SK-N-MC (cell line): ENCODE data around the gene HTR1A.

Experiments used
- DNase-seq: peaks from one replicate; pipeline ENCODE4 v3.0.0-alpha.2; 2011; ENCODE audit warnings: low read depth, low spot score
- H3K27ac ChIP-seq: fragments of 200-600 bp; sonication (generic); 2 replicates; pipeline ENCODE4 v1.5.1; 2016; ENCODE audit warnings: mixed run types
- H3K36me3 ChIP-seq: fragments of 200-600 bp; sonication (generic); 2 replicates; pipeline ENCODE4 v1.6.1; 2017; ENCODE audit warnings: antibody characterized with exemption, low read length, mixed read lengths; ENCODE audit not compliant: insufficient read depth
- H3K4me3 ChIP-seq: fragments of 200-600 bp; sonication (generic); 2 replicates; pipeline ENCODE4 v1.5.1; 2016
- H3K9ac ChIP-seq: fragments of 200-600 bp; sonication (generic); 2 replicates; pipeline ENCODE4 v1.8.0; 2017; ENCODE audit warnings: mixed run types, mixed read lengths; ENCODE audit not compliant: insufficient read length
- H3K9me3 ChIP-seq: fragments of 200-600 bp; sonication (generic); 2 replicates; pipeline ENCODE4 v1.6.1; 2017; ENCODE audit warnings: low read depth, mild to moderate bottlenecking, antibody characterized with exemption, low read length, moderate library complexity, mixed read lengths
- EZH2 ChIP-seq: fragments of 200-600 bp; sonication (generic); IDR thresholded peaks from one replicate; pipeline ENCODE4 v1.6.1; 2017; ENCODE audit warnings: antibody characterized with exemption
- FOXP2 ChIP-seq: optimal IDR thresholded peaks from 2 replicates; pipeline ENCODE3; 2011; ENCODE audit warnings: mild to moderate bottlenecking, moderate library complexity; ENCODE audit not compliant: insufficient read depth; ENCODE audit errors: extremely low read length, control extremely low read depth
- POLR2AphosphoS5 ChIP-seq: IDR thresholded peaks from 2 replicates; pipeline ENCODE4 v1.6.1; 2012; ENCODE audit warnings: mild to moderate bottlenecking, low read depth, low read length, borderline replicate concordance

The HTR1A gene

GRCh38 chr5:63962279-63962678 lies at the start of gene HTR1A:
Gene HTR1A, minus strand, starts transcription at chr5:63962445. Its CDS starts 726 bp downstream, at chr5:63961719.
- Histone ChIP-seq H3K36me3 (no peaks in the 10 kb centered on the region), H3K9ac (no peak within 1 kb of the TSS), H3K9me3 (no peaks in the 10 kb centered on the region), H3K4me3 (no peak within 1 kb of the TSS), H3K27ac (no peak within 1 kb of the TSS)
- DNase-seq, result no peak
- no peak for TF ChIP-seq EZH2
- no peak for TF ChIP-seq POLR2AphosphoS5
- no peak for TF ChIP-seq FOXP2

- Histone ChIP-seq H3K9ac (no peak overlapping the region), H3K27ac (no peak overlapping the region), H3K4me3 (no peak overlapping the region), H3K36me3 (no peaks in the 10 kb centered on the region), H3K9me3 (no peaks in the 10 kb centered on the region)
- TF ChIP-seq POLR2AphosphoS5 (no peak), FOXP2 (no peak), EZH2 (no peak)
- no peak for DNase-seq
Observed at GRCh38 chr5:64003966-64004365, 41.7 kb upstream of the HTR1A start.

- Histone ChIP-seq H3K36me3 (no peaks in the 10 kb centered on the region), H3K4me3 (no peak overlapping the region), H3K9ac (no peak overlapping the region), H3K27ac (no peak overlapping the region), H3K9me3 (no peaks in the 10 kb centered on the region)
- TF ChIP-seq EZH2 (no peak), FOXP2 (no peak), POLR2AphosphoS5 (no peak)
- no peak for DNase-seq
Observed at GRCh38 chr5:64000096-64000495, 37.9 kb upstream of the HTR1A start.

- H3K9me3 ChIP-seq, result no peaks in the 10 kb centered on the region
Observed at GRCh38 chr5:63987053-63987452, 24.8 kb upstream of the HTR1A start.

GRCh38 chr5:63981864-63982263 lies 19.6 kb upstream of the HTR1A start:
- no peak overlapping the region for H3K27ac ChIP-seq
- DNase-seq, result no peak
- no peak for TF ChIP-seq POLR2AphosphoS5
- TF ChIP-seq FOXP2, result no peak
- TF ChIP-seq EZH2, result no peak
- no peak overlapping the region for H3K9ac ChIP-seq
- no peaks in the 10 kb centered on the region for H3K9me3 ChIP-seq
- H3K4me3 ChIP-seq, result no peak overlapping the region
- no peaks in the 10 kb centered on the region for H3K36me3 ChIP-seq

More at GRCh38 chr5:63987053-63987452, 24.8 kb upstream of the HTR1A start:
- no peak overlapping the region for H3K27ac ChIP-seq
- TF ChIP-seq POLR2AphosphoS5 (no peak), FOXP2 (no peak), EZH2 (no peak)
- H3K4me3 ChIP-seq, result no peak overlapping the region
- H3K36me3 ChIP-seq, result no peaks in the 10 kb centered on the region
- no peak for DNase-seq
- H3K9ac ChIP-seq, result no peak overlapping the region

GRCh38 chr5:63963926-63964325 lies 1.7 kb upstream of the HTR1A start:
- no peak overlapping the region for H3K9ac ChIP-seq
- no peaks in the 10 kb centered on the region for H3K36me3 ChIP-seq
- no peaks in the 10 kb centered on the region for H3K9me3 ChIP-seq
- H3K27ac ChIP-seq, result no peak overlapping the region
- TF ChIP-seq EZH2 (no peak), FOXP2 (no peak), POLR2AphosphoS5 (no peak)
- DNase-seq, result no peak
- H3K4me3 ChIP-seq, result no peak overlapping the region

- DNase-seq, result peak; percentile 40
- no peak overlapping the region for H3K4me3 ChIP-seq
- H3K27ac ChIP-seq, result no peak overlapping the region
- H3K9ac ChIP-seq, result no peak overlapping the region
- H3K9me3 ChIP-seq, result no peaks in the 10 kb centered on the region
- H3K36me3 ChIP-seq, result no peaks in the 10 kb centered on the region
- TF ChIP-seq FOXP2 (no peak), POLR2AphosphoS5 (no peak), EZH2 (no peak)
Observed at GRCh38 chr5:63963080-63963735, 963 bp upstream of the HTR1A start.

- DNase-seq, result no peak
Observed at GRCh38 chr5:63961598-63962161, 565 bp downstream of the HTR1A start.

More at GRCh38 chr5:63961598-63962161, 565 bp downstream of the HTR1A start:
- H3K9ac ChIP-seq, result no peak overlapping the region
- H3K4me3 ChIP-seq, result no peak overlapping the region
- H3K27ac ChIP-seq, result no peak overlapping the region
- H3K9me3 ChIP-seq, result no peaks in the 10 kb centered on the region
- no peak for TF ChIP-seq EZH2
- no peak for TF ChIP-seq FOXP2
- no peak for TF ChIP-seq POLR2AphosphoS5
- no peaks in the 10 kb centered on the region for H3K36me3 ChIP-seq
